PFSK-1 (cell line): ENCODE data around the gene TELO2.

ENCODE experiments used
- FOXP2 ChIP-seq: optimal IDR thresholded peaks from 2 replicates; pipeline ENCODE3; 2011; ENCODE audit warnings: borderline replicate concordance, control low read depth, inconsistent platforms; ENCODE audit not compliant: insufficient read depth; ENCODE audit errors: extremely low read length, extremely low read depth
- POLR2AphosphoS5 ChIP-seq: IDR thresholded peaks from 2 replicates; pipeline ENCODE4 v1.6.1; 2012; ENCODE audit warnings: low read depth, mild to moderate bottlenecking, control low read depth, low read length, moderate library complexity
- SIN3A ChIP-seq: IDR thresholded peaks from 2 replicates; pipeline ENCODE4 v1.6.1; 2012; ENCODE audit warnings: mild to moderate bottlenecking, low read length, moderate library complexity, borderline replicate concordance; ENCODE audit not compliant: insufficient read depth
- TAF1 ChIP-seq: IDR thresholded peaks from 2 replicates; pipeline ENCODE4 v1.6.1; 2012; ENCODE audit warnings: low read length, control low read depth, borderline replicate concordance; ENCODE audit not compliant: insufficient read depth
- TF ChIP-seq, protein P1 (sequence below), 2 experiments: IDR thresholded peaks; 2 replicates each; pipeline versions ENCODE4 v1.6.1 to v1.8.0; 2011 to 2012; ENCODE audit warnings: low read depth in 2 of 2, low read length in 2 of 2, control low read depth in 1 of 2, inconsistent platforms in 1 of 2, mild to moderate bottlenecking in 1 of 2, moderate library complexity in 1 of 2; ENCODE audit not compliant: insufficient read depth in 1 of 2

The TELO2 gene

GRCh38 chr16:1497014-1497598 lies 3.9 kb downstream of the TELO2 start:
- TF ChIP-seq SIN3A (no peak), TAF1 (no peak), FOXP2 (no peak), POLR2AphosphoS5 (no peak)
- TF ChIP-seq, protein P1, sequence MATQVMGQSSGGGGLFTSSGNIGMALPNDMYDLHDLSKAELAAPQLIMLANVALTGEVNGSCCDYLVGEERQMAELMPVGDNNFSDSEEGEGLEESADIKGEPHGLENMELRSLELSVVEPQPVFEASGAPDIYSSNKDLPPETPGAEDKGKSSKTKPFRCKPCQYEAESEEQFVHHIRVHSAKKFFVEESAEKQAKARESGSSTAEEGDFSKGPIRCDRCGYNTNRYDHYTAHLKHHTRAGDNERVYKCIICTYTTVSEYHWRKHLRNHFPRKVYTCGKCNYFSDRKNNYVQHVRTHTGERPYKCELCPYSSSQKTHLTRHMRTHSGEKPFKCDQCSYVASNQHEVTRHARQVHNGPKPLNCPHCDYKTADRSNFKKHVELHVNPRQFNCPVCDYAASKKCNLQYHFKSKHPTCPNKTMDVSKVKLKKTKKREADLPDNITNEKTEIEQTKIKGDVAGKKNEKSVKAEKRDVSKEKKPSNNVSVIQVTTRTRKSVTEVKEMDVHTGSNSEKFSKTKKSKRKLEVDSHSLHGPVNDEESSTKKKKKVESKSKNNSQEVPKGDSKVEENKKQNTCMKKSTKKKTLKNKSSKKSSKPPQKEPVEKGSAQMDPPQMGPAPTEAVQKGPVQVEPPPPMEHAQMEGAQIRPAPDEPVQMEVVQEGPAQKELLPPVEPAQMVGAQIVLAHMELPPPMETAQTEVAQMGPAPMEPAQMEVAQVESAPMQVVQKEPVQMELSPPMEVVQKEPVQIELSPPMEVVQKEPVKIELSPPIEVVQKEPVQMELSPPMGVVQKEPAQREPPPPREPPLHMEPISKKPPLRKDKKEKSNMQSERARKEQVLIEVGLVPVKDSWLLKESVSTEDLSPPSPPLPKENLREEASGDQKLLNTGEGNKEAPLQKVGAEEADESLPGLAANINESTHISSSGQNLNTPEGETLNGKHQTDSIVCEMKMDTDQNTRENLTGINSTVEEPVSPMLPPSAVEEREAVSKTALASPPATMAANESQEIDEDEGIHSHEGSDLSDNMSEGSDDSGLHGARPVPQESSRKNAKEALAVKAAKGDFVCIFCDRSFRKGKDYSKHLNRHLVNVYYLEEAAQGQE (IDR thresholded peaks at IDR 0.05; ENCODE audit: insufficient read depth in 1 of 2, low read depth in 2 of 2, low read length in 2 of 2): no peak

DNA sequence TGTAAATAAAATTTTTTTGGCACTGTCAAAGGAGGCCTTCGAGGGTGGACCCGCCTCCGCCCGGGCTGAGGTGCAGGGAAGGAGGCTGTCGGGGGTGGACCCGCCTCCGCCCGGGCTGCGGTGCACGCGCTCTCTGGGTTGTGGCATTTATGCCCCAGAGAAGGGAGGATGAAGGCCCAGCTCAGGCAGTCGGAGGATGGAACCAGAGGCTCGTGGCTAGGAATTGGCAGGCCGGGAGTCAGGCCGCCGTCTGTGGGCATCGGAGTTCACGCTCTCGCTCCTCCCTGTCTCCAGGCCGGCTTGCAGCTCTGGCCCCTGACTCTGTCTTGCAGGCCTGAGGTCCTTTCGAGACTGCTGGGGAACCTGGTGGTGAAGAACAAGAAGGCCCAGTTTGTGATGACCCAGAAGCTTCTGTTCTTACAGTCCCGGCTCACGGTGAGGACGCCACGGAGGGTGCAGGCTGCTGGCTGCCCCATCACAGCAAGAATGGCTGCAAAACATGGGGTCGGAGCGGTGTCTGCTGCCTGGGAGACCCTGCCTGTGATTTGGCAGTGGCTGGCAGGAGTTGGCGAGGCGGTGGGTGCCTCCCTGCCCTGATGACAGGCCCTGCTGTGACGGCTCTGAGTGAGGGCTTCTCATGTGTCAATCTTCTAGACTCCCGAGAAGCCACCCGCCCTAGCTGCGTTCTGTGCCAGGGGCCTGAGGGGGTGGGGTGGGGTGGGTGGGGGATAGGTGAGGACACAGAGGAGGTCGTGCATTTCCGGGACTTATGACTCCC lies 5.9 kb downstream of the TELO2 start:
- TF ChIP-seq SIN3A: no peak
- TF ChIP-seq, protein P1 (IDR thresholded peaks at IDR 0.05; ENCODE audit: insufficient read depth in 1 of 2, low read depth in 2 of 2, low read length in 2 of 2): no peak
- no peak for TF ChIP-seq TAF1
- TF ChIP-seq FOXP2: no peak
- TF ChIP-seq POLR2AphosphoS5: no peak

- no peak for TF ChIP-seq SIN3A
- no peak for TF ChIP-seq POLR2AphosphoS5
- TF ChIP-seq, protein P1 (IDR thresholded peaks at IDR 0.05; ENCODE audit: insufficient read depth in 1 of 2, low read depth in 2 of 2, low read length in 2 of 2): no peak
- no peak for TF ChIP-seq TAF1
- TF ChIP-seq FOXP2: no peak
These were observed 6.8 kb downstream of the TELO2 start for GRCh38 chr16:1499756-1500464.

DNA sequence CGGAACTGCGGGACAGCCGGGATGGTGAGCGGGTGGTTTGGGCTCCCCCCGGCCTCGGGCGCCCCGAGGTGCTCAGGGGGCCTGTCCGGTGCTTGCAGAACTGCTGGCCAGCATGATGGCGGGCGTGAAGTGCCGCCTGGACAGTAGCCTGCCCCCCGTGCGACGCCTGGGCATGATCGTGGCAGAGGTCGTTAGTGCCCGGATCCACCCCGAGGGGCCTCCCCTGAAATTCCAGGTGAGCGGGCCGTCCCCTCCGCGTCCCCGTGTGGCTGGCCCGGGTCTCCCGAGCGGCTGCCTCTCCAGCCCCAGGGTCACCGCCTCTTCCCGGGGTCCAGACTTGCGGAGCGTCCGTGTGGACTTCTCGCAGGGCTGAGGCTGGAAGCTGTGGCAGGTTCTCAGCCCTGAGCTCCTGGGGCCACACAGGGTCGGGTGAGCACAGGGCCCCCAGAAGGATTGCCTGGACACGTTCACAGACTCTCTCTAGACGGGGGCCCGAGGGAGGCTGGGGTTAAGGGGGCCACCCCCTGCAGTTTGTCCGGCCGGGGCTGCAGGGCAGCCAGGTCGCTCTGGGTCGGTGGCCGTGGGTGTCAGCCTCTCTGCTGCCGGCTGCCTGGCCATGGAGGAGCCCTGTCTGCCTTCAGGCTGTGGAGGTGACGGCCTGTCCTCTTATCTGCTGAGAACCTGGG lies 7.4 kb downstream of the TELO2 start:
- TF ChIP-seq, protein P1 (IDR thresholded peaks at IDR 0.05; ENCODE audit: insufficient read depth in 1 of 2, low read depth in 2 of 2, low read length in 2 of 2): no peak
- TF ChIP-seq FOXP2: no peak
- TF ChIP-seq TAF1: no peak
- no peak for TF ChIP-seq POLR2AphosphoS5
- no peak for TF ChIP-seq SIN3A
